HepG2 (cell line): ENCODE results near the gene PRR15L.

ENCODE experiments used
- BHLHE40 ChIP-seq: IDR thresholded peaks from 2 replicates; pipeline ENCODE4 v1.6.1; 2011; ENCODE audit warnings: low read length, improper control_type of control experiment
- CTCF ChIP-seq: sonication (generic); formaldehyde crosslinking; IDR thresholded peaks from 2 replicates; pipeline ENCODE4 v1.5.0; 2020; ENCODE audit warnings: mild to moderate bottlenecking, missing genetic modification reagents, moderate library complexity
- ELF4 ChIP-seq: sonication (generic); formaldehyde crosslinking; IDR thresholded peaks from 2 replicates; pipeline ENCODE4 v1.5.0; 2020; ENCODE audit warnings: missing genetic modification reagents, mild to moderate bottlenecking, moderate library complexity, borderline replicate concordance
- GATA4 ChIP-seq: sonication (generic); IDR thresholded peaks from 2 replicates; pipeline ENCODE4 v1.6.1; 2016; ENCODE audit warnings: antibody characterized with exemption, low read depth, borderline replicate concordance
- IKZF5 ChIP-seq: IDR thresholded peaks from 2 replicates; pipeline ENCODE4 v1.6.1; 2018; ENCODE audit warnings: missing genetic modification reagents, mild to moderate bottlenecking, missing compliant biosample characterization
- JUN ChIP-seq: sonication (generic); formaldehyde crosslinking; IDR thresholded peaks from 2 replicates; pipeline ENCODE4 v1.4.0; 2020; ENCODE audit warnings: mild to moderate bottlenecking, missing genetic modification reagents
- KLF16 ChIP-seq, 2 experiments: sonication (generic) in 1 of 2; formaldehyde crosslinking in 1 of 2; IDR thresholded peaks; 2 replicates each; pipeline versions ENCODE4 v1.6.1 to v1.8.0; 2016 to 2023; ENCODE audit warnings: missing genetic modification reagents in 2 of 2, missing compliant biosample characterization in 1 of 2
- U2AF1 ChIP-seq: fragments of 200-400 bp; formaldehyde crosslinking; optimal IDR thresholded peaks from 2 replicates; pipeline ENCODE3; 2017; ENCODE audit warnings: mild to moderate bottlenecking, low read depth, low read length
- ZC3H4 ChIP-seq: sonication (generic); formaldehyde crosslinking; IDR thresholded peaks from 2 replicates; pipeline ENCODE4 v1.4.0; 2020; ENCODE audit warnings: missing genetic modification reagents, borderline replicate concordance
- ZFX ChIP-seq: sonication (generic); formaldehyde crosslinking; IDR thresholded peaks from 2 replicates; pipeline ENCODE4 v1.4.0; 2020; ENCODE audit warnings: mild to moderate bottlenecking, low read depth, missing genetic modification reagents, moderate library complexity
- ZNF281 ChIP-seq: sonication (generic); formaldehyde crosslinking; IDR thresholded peaks from 2 replicates; pipeline ENCODE4 v1.4.0; 2020; ENCODE audit warnings: missing genetic modification reagents, borderline replicate concordance
- ZNF331 ChIP-seq: sonication (generic); formaldehyde crosslinking; IDR thresholded peaks from 2 replicates; pipeline ENCODE4 v1.4.0; 2020; ENCODE audit warnings: missing genetic modification reagents
- ZNF513 ChIP-seq: sonication (generic); formaldehyde crosslinking; conservative IDR thresholded peaks from 2 replicates; pipeline ENCODE4 v1.5.0; 2020; ENCODE audit warnings: missing genetic modification reagents
- ZNF709 ChIP-seq: sonication (generic); formaldehyde crosslinking; IDR thresholded peaks from 2 replicates; pipeline ENCODE4 v1.5.0; 2020; ENCODE audit warnings: mild to moderate bottlenecking, missing genetic modification reagents

GRCh38 chr17:48003417-48004151, 45.9 kb upstream of the PRR15L start:
- TF ChIP-seq GATA4: no peak
- no peak for TF ChIP-seq ZNF281 (CRISPR knock-in tag)
- no peak for TF ChIP-seq JUN
- no peak for TF ChIP-seq ELF4 (CRISPR knock-in tag)
- no peak for TF ChIP-seq ZNF709 (CRISPR knock-in tag)
- no peak for TF ChIP-seq KLF16 (CRISPR knock-in tag; IDR thresholded peaks at IDR 0.05)
- TF ChIP-seq IKZF5 (CRISPR knock-in tag): no peak
- no peak for TF ChIP-seq CTCF (CRISPR knock-in tag)
- no peak for TF ChIP-seq U2AF1
- TF ChIP-seq ZNF331 (CRISPR knock-in tag): no peak
- TF ChIP-seq ZNF513: no peak
- TF ChIP-seq ZFX (CRISPR knock-in tag): no peak
- TF ChIP-seq ZC3H4: no peak
- TF ChIP-seq BHLHE40: no peak
